ENCODE data around the gene ANKRD29. TPM values are rescaled to one million over a fixed set of nuclear protein-coding genes. Genes with fewer than 3 reads are reported as not detected.
"Not testable (repeated sequence)": the region's sequence is repeated elsewhere in the genome, so short reads cannot be mapped to it uniquely, and the experiment has no call there.

Gene ANKRD29
- total RNA-seq, 2 donors from 2014 or later = not detected

DNA sequence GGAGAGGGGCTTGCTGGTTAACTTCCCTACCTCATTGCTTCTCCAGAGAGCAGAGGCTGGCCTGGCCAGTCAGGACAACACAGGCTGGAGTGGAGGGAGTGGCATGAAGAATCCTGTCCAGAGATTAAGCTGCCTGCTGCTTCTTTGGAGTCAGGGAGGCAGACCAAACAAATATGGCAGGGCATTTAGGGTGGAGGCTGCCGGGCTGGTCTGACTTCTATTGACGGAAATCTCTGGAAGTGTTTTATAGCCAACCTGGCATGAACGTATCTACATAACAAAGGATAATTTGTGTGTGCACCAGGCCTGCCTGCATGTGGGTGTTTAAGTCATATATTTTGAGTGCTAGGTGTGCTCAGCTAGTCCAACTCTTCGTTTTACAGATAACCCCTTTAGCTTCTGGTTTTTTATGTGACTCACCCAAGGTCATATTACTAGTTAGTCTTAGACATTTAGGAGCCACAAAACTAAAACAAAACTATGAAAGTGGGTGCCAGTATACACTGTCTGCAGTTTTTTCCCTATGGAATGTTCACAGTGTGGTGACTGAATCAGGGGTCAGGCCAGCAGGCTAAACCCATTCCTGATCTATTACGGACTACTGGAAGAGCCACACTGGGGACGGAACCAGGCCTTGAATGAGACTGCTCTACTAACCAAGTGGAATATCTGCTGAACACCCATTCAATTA is 81.9 kb downstream of the ANKRD29 start:
- peaks cover 40% of the 10 kb centered on the region for H3K4me1 Mint-ChIP-seq
- H3K27ac Mint-ChIP-seq = peak overlapping the region; percentile 68
- peaks cover 59% of the 10 kb centered on the region for H3K36me3 Mint-ChIP-seq (ENCODE audit: low read depth)
- ATAC-seq (replicated peaks) = peak; percentile 55
- no peaks in the 10 kb centered on the region for H3K27me3 Mint-ChIP-seq
- no peaks in the 10 kb centered on the region for H3K9me3 Mint-ChIP-seq
- H3K4me3 Mint-ChIP-seq = peak overlapping the region; percentile 43

DNA sequence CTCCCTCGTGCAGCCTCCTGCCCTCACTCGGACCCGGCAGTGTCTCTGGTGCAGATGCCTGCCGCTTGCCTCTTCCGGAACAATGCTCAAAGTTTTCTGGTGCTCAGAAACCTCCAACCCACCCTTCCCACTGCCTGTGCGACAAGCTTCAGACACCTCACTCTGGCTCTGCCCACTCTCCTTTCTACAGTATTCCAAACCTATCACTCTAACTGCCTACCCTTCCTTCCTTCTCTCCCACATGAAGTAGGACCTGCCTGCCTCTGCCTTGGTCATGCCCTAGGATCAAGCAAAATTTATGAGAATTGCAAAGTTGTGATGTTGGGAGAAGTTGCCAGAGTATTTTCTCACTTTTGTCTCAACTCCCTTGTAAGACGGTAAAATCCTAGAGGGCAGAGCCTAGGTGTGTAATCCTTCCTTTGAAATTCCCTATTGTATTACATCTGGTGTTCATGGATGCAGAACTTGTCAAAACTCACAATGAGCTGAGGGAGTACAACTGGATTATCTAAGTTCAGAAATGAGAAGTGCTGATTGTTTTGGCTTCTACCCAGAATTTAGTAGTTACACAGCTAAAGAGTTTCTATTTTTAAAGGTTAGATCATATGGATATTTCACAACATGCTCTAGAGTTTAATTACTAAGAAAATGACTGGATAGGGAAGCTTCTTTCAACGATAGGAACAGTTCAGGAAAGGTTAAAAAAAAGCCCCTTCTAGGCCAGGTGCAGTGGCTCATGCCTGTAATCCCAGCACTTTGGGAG is 83.6 kb downstream of the ANKRD29 start:
- Mint-ChIP-seq H3K9me3 (no peaks in the 10 kb centered on the region), H3K27me3 (no peaks in the 10 kb centered on the region), H3K27ac (peak overlapping the region; percentile 68), H3K4me1 (peaks cover 50% of the 10 kb centered on the region), H3K36me3 (ENCODE audit: low read depth) (peaks cover 59% of the 10 kb centered on the region), H3K4me3 (peak overlapping the region; percentile 9)
- ATAC-seq (replicated peaks) = no peak

DNA sequence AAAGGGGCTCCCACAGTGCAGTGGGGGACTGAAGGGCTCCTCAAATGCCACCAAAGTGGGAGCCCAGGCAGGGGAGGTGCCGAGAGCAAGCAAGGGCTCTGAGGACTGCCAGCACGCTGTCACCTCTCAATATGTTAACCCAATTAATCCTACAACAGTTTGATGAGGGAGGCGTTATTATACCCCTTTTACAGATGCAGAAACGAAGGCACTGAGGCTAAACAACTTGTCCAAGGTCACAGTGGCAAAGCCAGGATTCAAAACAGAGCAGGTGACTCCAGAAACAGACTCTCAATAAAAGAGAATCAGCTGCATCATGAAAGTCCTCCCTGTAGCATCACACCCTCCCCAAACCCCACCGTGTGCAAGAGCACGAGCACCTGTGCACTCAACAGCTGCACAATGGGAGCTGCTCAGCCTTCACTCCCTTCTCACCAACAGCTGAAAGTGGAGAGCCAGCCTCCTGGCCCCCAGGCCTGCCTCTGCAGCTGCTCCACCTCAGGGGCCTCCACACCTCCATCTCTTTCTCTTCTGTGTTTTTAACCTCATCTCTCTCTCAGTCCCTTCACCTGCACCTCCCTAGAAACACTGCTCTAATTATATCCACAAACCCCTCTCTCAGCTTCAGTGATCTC is 84.5 kb downstream of the ANKRD29 start:
- Mint-ChIP-seq H3K4me1 (peaks cover 51% of the 10 kb centered on the region), H3K27ac (peak overlapping the region; percentile 68), H3K4me3 (no peak overlapping the region), H3K36me3 (ENCODE audit: low read depth) (peaks cover 61% of the 10 kb centered on the region), H3K27me3 (no peaks in the 10 kb centered on the region), H3K9me3 (no peaks in the 10 kb centered on the region)
- no peak for ATAC-seq (replicated peaks)

DNA sequence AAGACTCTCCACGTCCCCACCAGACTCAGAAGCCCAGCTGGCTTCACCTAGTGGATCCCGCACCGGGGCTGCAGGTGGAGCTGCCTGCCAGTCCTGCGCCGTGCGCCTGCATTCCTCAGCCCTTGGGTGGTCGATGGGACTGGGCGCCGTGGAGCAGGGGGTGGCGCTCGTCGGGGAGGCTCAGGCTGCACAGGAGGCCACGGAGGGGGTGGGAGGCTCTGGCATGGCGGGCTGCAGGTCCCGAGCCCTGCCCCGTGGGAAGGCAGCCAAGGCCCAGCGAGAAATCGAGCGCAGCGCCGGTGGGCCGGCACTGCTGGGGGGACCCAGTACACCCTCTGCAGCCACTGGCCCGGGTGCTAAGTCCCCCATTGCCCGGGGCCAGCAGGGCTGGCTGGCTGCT is 85.2 kb downstream of the ANKRD29 start:
- H3K27me3 Mint-ChIP-seq; H3K9me3 Mint-ChIP-seq; H3K4me3 Mint-ChIP-seq; ATAC-seq (replicated peaks); H3K27ac Mint-ChIP-seq: not testable (repeated sequence)
- Mint-ChIP-seq H3K36me3 (ENCODE audit: low read depth) (peaks cover 56% of the 10 kb centered on the region), H3K4me1 (peaks cover 52% of the 10 kb centered on the region)

DNA sequence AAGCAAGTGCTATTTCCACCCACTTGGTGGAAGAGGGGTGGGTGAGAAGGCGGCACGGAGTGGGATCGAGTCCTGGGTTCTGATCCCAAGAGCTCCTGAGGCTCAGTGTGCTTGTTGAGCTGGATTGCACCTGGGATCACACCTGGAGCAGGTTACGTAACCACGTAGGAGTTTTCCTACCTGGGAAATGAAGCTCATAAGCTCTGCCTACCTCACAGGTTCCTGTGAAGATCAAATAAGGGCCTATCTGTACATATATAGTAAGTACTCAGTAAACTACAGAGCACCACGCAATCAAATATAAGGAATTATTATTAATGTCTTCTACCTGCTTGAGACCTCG is 87.4 kb downstream of the ANKRD29 start:
- peaks cover 40% of the 10 kb centered on the region for H3K4me1 Mint-ChIP-seq
- H3K36me3 Mint-ChIP-seq (ENCODE audit: low read depth) = peaks cover 56% of the 10 kb centered on the region
- no peaks in the 10 kb centered on the region for H3K27me3 Mint-ChIP-seq
- peak overlapping the region; percentile 76 for H3K4me3 Mint-ChIP-seq
- no peaks in the 10 kb centered on the region for H3K9me3 Mint-ChIP-seq
- no peak for ATAC-seq (replicated peaks)
- H3K27ac Mint-ChIP-seq = peak overlapping the region; percentile 95

DNA sequence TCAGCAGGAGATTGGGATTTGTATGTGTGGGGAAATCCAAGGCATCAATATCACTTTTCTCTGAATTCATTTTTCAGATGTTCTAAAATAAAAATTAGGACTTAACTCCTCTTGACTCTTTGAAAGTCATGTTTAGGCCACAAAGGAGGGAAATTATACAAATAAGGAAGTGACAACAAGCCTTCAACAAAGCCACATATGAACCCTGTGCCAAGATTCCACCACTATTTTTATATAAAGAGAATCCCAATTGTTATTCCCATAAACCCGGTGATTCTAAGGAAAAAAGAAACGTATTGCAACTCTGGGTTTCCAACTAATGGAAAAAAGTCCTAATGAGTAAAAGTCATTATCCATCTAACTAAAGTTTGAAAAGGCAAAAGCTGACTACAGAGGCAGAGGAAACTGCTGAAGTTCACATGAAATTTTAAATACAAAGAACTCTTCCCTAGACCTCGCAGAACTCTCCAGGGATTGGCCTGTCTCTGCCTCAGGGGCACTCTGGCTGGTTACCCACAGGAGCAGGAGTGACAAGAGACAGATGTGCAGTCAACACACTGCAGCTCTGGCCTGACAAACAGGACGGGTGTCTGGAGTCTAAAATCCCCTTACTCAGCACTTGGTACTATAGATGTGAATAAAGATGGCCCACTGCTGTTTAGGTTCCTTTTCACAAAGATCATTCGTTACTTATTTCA is 88.0 kb downstream of the ANKRD29 start:
- peaks cover 61% of the 10 kb centered on the region for H3K36me3 Mint-ChIP-seq (ENCODE audit: low read depth)
- H3K27me3 Mint-ChIP-seq = no peaks in the 10 kb centered on the region
- H3K9me3 Mint-ChIP-seq = no peaks in the 10 kb centered on the region
- peak overlapping the region; percentile 95 for H3K27ac Mint-ChIP-seq
- H3K4me1 Mint-ChIP-seq = peaks cover 35% of the 10 kb centered on the region
- ATAC-seq (replicated peaks) = no peak
- H3K4me3 Mint-ChIP-seq = peak overlapping the region; percentile 76

DNA sequence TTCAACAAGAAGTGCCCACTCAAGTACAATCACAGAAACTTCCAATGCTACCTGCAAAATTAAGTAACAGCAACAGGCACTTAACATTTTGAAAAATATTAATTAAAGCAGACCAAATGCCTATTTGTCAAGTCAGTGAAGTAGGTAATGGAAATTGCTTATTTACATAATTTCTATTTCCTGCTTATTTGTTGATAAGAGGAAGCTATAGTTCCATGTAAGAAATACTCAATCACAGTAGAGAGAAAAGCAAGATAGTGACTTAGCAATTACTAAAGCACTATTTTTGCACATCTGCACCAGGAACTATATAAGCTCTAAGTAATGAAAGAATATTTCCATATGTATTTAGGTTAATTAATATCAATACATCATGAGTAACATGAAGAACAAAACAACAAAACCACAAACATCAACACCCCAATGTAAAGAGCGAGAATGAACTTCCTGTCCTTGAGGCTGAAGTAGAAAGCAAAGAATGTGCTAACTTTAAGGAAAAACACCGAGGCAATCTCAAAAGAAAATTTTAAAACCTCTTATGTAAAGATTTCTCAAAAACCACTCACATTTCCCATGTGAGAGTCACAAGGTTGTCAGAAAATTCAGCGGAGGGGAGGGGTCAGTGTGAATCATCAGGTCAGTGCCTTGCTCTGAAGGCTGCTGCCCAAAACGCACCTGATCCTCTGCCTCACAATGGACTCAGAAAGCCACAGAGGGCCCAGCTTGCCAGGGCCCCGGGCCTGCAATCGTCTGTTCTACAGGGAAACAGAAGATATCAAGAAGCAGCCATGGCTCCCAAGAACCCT is 88.9 kb downstream of the ANKRD29 start:
- H3K27me3 Mint-ChIP-seq = no peaks in the 10 kb centered on the region
- H3K4me3 Mint-ChIP-seq = peak overlapping the region; percentile 76
- peaks cover 28% of the 10 kb centered on the region for H3K4me1 Mint-ChIP-seq
- peaks cover 64% of the 10 kb centered on the region for H3K36me3 Mint-ChIP-seq (ENCODE audit: low read depth)
- peak; percentile 92 for ATAC-seq (replicated peaks)
- no peaks in the 10 kb centered on the region for H3K9me3 Mint-ChIP-seq
- H3K27ac Mint-ChIP-seq = peak overlapping the region; percentile 95

DNA sequence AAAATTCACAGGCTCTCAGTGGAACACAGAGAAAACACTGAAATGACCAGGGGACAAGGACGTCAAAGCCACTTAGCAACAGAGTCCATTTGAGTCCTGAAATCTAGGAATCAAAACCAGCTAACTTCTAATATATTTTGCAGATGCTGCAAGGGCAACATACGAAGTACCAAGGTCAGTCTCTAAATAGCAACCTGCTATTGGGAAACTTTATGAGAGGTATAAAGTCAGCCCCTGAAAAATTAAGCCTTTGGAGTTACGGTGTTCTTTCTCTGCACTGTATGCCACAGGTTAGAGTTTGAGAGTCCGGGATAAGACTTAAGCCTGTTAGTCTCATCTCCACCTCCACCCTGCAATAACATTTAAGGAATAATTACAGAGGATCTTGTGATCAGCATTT is 89.7 kb downstream of the ANKRD29 start:
- H3K4me1 Mint-ChIP-seq = peaks cover 23% of the 10 kb centered on the region
- H3K9me3 Mint-ChIP-seq = no peaks in the 10 kb centered on the region
- peak overlapping the region; percentile 76 for H3K4me3 Mint-ChIP-seq
- peak overlapping the region; percentile 95 for H3K27ac Mint-ChIP-seq
- no peaks in the 10 kb centered on the region for H3K27me3 Mint-ChIP-seq
- no peak for ATAC-seq (replicated peaks)
- peaks cover 72% of the 10 kb centered on the region for H3K36me3 Mint-ChIP-seq (ENCODE audit: low read depth)

DNA sequence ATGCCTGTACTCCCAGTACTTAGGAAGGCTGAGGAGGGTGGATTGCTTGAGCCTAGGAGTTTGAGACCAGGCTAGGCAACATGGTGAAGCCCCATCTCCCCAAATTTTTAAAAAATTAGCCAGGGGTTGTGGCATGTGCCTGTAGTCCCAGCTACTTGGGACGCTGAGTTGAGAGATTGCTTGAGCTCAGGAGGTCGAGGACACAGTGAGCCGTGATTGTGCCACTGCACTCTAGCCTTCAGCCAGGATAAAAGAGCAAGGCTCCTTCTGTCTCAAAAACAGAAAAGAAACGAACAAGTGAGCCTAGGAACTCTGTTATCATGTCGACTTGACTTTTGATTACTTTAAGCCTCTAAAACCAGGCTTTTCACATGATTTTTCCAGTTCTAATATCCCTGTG is 90.1 kb downstream of the ANKRD29 start:
- peaks cover 77% of the 10 kb centered on the region for H3K36me3 Mint-ChIP-seq (ENCODE audit: low read depth)
- ATAC-seq (replicated peaks) = no peak
- no peaks in the 10 kb centered on the region for H3K27me3 Mint-ChIP-seq
- peaks cover 23% of the 10 kb centered on the region for H3K4me1 Mint-ChIP-seq
- peak overlapping the region; percentile 72 for H3K27ac Mint-ChIP-seq
- H3K9me3 Mint-ChIP-seq = no peaks in the 10 kb centered on the region
- H3K4me3 Mint-ChIP-seq = no peak overlapping the region

DNA sequence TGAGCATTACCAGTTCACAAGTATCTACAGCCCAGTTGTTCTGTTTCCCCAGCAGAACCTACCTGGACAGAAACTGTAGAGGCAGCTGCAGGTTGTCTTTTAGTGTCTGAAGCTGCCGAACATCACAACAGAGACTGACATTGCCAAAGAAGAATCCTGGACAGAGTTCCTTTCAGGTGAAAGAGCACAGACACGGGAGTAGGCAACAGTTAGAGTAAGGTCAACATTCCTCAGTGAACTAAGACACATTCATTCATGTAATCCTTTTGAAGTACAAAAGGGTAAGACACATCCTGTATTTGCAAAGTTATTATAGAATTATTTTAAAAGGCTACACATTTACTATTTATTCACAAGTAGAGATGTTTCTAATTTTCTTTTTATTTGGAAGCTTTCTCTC is 90.7 kb downstream of the ANKRD29 start:
- Mint-ChIP-seq H3K36me3 (ENCODE audit: low read depth) (peaks cover 82% of the 10 kb centered on the region), H3K9me3 (no peaks in the 10 kb centered on the region), H3K27me3 (no peaks in the 10 kb centered on the region), H3K27ac (peak overlapping the region; percentile 72), H3K4me3 (no peak overlapping the region), H3K4me1 (peaks cover 23% of the 10 kb centered on the region)
- ATAC-seq (replicated peaks) = no peak

DNA sequence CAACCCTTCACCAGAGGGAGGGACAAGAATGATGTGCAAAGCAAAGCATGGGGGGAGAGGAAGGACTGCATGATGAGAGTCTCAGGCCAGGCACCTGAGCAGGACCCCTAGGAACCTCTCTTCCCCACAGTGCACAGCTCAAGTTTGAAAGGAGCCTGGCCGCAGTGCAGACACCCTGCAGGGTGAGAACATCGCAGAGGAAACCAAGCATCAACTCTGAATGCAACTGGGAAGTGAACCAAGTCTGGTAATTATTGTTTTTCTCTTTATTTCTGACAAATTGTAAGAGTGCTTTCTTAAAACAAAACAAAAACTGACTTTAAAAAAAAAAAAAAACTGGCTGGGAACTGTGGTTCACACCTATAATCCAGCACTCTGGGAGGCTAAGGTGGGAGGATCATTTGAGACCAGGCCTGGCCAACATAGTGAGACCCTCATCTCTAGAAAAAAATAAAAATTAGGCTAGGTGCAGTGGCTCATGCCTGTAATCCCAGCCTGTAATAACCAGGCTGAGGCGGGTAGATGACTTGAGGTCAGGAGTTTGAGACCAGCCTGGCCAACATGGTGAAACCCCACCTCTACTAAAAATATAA is 91.7 kb downstream of the ANKRD29 start:
- Mint-ChIP-seq H3K4me3 (no peak overlapping the region), H3K9me3 (no peaks in the 10 kb centered on the region), H3K27ac (no peak overlapping the region), H3K36me3 (ENCODE audit: low read depth) (peaks cover 84% of the 10 kb centered on the region), H3K27me3 (no peaks in the 10 kb centered on the region), H3K4me1 (peaks cover 23% of the 10 kb centered on the region)
- ATAC-seq (replicated peaks) = no peak

DNA sequence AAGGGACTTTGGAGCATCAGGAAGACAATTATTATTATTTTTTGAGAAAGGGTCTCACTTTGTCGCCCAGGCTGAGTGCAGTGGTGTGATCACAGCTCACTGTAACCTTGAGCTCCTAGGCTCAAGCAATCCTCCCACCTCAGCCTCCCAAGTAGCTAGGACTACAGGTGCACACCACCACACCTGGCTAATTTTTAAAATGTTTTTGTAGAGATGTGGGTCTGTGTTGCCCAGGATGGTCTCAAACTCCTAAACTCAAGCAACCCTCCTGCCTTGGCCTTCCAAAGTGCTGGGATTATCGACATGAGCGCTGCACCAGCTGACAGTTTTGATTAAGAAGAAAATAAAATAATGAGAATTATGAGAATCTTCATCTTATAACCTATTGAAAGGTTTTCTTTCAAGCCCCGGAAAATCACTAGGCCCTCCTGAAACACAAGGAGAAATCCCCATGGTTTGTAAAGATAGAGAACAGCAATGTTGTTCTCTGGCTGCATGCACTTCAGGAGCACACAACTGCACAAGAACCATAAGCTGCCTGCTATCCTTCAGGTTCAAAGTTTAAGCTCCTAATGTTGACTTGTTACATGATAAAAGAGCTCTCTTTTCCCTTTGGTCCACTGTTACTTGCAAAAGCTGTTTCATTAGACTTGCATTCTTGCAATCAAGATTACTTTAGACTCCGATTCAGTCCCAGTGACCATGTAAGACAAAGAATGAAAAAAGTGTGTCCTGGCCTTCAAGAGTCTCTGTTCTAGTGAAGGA is 93.2 kb downstream of the ANKRD29 start:
- Mint-ChIP-seq H3K27ac (no peak overlapping the region), H3K9me3 (no peaks in the 10 kb centered on the region), H3K27me3 (no peaks in the 10 kb centered on the region), H3K4me3 (no peak overlapping the region), H3K36me3 (ENCODE audit: low read depth) (peaks cover 91% of the 10 kb centered on the region), H3K4me1 (peaks cover 15% of the 10 kb centered on the region)
- no peak for ATAC-seq (replicated peaks)
